Measurements from ENCODE around the gene LINGO3. TPM values are rescaled to one million over a fixed set of nuclear protein-coding genes. Genes with fewer than 3 reads are reported as not detected.

LINGO3 gene
- 0.31 TPM in 1 of 2 replicates, not detected in the other for total RNA-seq (2013; cell fraction: nucleolus; rRNA removed)
- 0.22 and 0.40 TPM in 2 replicates for total RNA-seq (2014; rRNA removed)
- 0.09 TPM in 1 of 2 replicates, not detected in the other for total RNA-seq (2014; rRNA removed; fragmentation: Illumina TruSeq; extraction: Trizol)
- total RNA-seq (2021), result 0.27 and 0.33 TPM in 2 replicates
- 0.21 TPM for polyA plus RNA-seq (2011; ENCODE audit: low read depth)
- not detected in 2 replicates for polyA plus RNA-seq (2011; rRNA removed)
- not detected in 2 replicates for polyA plus RNA-seq (2011; cell fraction: cytosol; rRNA removed)
- 0.06 TPM in 1 of 2 replicates, not detected in the other for polyA plus RNA-seq (2011; cell fraction: nucleus; rRNA removed)
- 1.5 and 1.8 TPM in 2 replicates for polyA plus RNA-seq (2012)
- not detected in 2 replicates for polyA plus RNA-seq (2014; fragmentation: Illumina TruSeq; extraction: Trizol)
- polyA plus RNA-seq (2014; fragmentation: Nextera tagmentation; extraction: Ambion mirVana), result not detected
- 0.05 and 0.09 TPM in 2 replicates for polyA plus RNA-seq (2014; rRNA removed)
- 1 to 10 TPM; 1.2 to 2.0 TPM for polyA plus RNA-seq (2016; fragmentation: Nextera tagmentation; extraction: Ambion mirVana)
- polyA minus RNA-seq (2011; rRNA and poly(A)+ RNA removed), result not detected in 2 replicates
- not detected in 2 replicates for polyA minus RNA-seq (2011; cell fraction: cytosol; rRNA and poly(A)+ RNA removed)
- polyA minus RNA-seq (2011; cell fraction: nucleus; rRNA and poly(A)+ RNA removed), result not detected in 2 replicates
- percentile 22 among the genes with signal in this experiment for Bru-seq, nascent RNA
- not detected for BruChase-seq, experiment 1, labeled RNA remaining after a 6-hour chase
- not detected for BruChase-seq, experiment 2, labeled RNA remaining after a 2-hour chase
- long read RNA-seq, experiment 1, result 0 reads
- long read RNA-seq, experiment 2, result 0 reads

GRCh38 chr19:2308114-2308556 lies at the start of gene LINGO3:
Gene LINGO3 (minus strand): TSS chr19:2308154. CDS start chr19:2291776, 16,378 bp downstream.
- Histone ChIP-seq H3K9ac (ENCODE audit: control insufficient read depth, insufficient read depth, low read length) (no peak within 1 kb of the TSS), H3K36me3 (ENCODE audit: control insufficient read depth in 2 of 2, insufficient read depth in 2 of 2, low read length in 1 of 2) (no peaks in the 10 kb centered on the region), H4K20me1 (ENCODE audit: control insufficient read depth, insufficient read depth) (no peaks in the 10 kb centered on the region), H2AFZ (ENCODE audit: control insufficient read depth, low read depth, low read length) (no peak within 1 kb of the TSS), H3K4me2 (ENCODE audit: control insufficient read depth, insufficient read depth) (peak within 1 kb of the TSS; percentile 9; the same call in 1 of the 2 replicates), H3K4me1 (ENCODE audit: control insufficient read depth, insufficient read depth, low read length) (no peaks in the 10 kb centered on the region), H3K79me2 (ENCODE audit: control insufficient read depth, insufficient read depth, low read length) (no peaks in the 10 kb centered on the region), H3K4me3 (no peak within 1 kb of the TSS), H3K27me3 (replicated peaks in 1 of 2; ENCODE audit: control insufficient read depth in 2 of 2, insufficient read depth in 2 of 2, low read length in 1 of 2) (peaks cover 8 to 9% of the 10 kb centered on the region in 2 experiments; a peak in 3 of 4 replicates), H3K9me3 (replicated peaks; ENCODE audit: control insufficient read depth, insufficient read depth, low read length) (no peaks in the 10 kb centered on the region), H3K27ac (ENCODE audit: control insufficient read depth, insufficient read depth) (no peak within 1 kb of the TSS)
- CTCF ChIA-PET, result no interaction called here
- DNase-seq (ENCODE audit: low read depth, low spot score) (no peak), FAIRE-seq (no peak), ATAC-seq (no peak)
- BruUV-seq (replicated peaks), result no TSS peak
- RAD21 ChIA-PET (ENCODE audit: unreplicated experiment), result no interaction called here
- SMC1A ChIA-PET (ENCODE audit: uncharacterized antibody, unreplicated experiment), result no interaction called here
- TF ChIP-seq POLR2A (IDR thresholded peaks at IDR 0.05; ENCODE audit: low read depth, low read length), result 0 out of 2 replicates have a peak, but pooled peaks have one; percentile 31
- no peak for TF ChIP-seq ZBTB4 (CRISPR knock-in tag; IDR thresholded peaks at IDR 0.05)
- TF ChIP-seq SMARCA5 (IDR thresholded peaks at IDR 0.05), result no peak
- TF ChIP-seq SPI1 (IDR thresholded peaks at IDR 0.05; ENCODE audit: borderline replicate concordance, insufficient read depth, low read depth, low read length), result no peak
- TF ChIP-seq ZNF592 (IDR thresholded peaks at IDR 0.05), result no peak
- TF ChIP-seq SUZ12 (IDR thresholded peaks at IDR 0.05; ENCODE audit: unreplicated experiment), result no peak
- 0 out of 4 replicates have a peak, but pooled peaks of 1 of the 2 experiments have one; percentile 19 for TF ChIP-seq SRF (IDR thresholded peaks at IDR 0.05; ENCODE audit: low read depth in 2 of 2, low read length in 2 of 2)
- no peak for TF ChIP-seq NFXL1 (IDR thresholded peaks at IDR 0.05; ENCODE audit: borderline replicate concordance)
- no peak for TF ChIP-seq SIN3A (IDR thresholded peaks at IDR 0.05; ENCODE audit: low read depth, low read length)
- no peak for TF ChIP-seq FOXM1 (IDR thresholded peaks at IDR 0.05; ENCODE audit: low read depth, low read length)
- no peak for TF ChIP-seq RAD51 (IDR thresholded peaks at IDR 0.05)
- in situ Hi-C loops (cut with MboI), result no loop called here
- intact Hi-C loops (cut with micrococcal nuclease; ENCODE audit: unreplicated experiment), result no loop called here
- WGBS (ENCODE audit: insufficient coverage, insufficient replicate concordance, low lambda C conversion rate, missing lambda C conversion rate), result 22% methylated on average over 17 of the region's 63 CpGs
- POLR2A ChIA-PET, result no interaction called here

Data from GM12878 (cell line).